ENCODE results near the gene RNF152.

The RNF152 gene

GRCh38 chr18:61939046-61939674, 46.4 kb upstream of the RNF152 start:
- CTCF ChIA-PET, result no interaction called here
- no peak overlapping the region for H3K27ac ChIP-seq (ENCODE audit: extremely low read depth, low read depth, low read length)
- H3K36me3 ChIP-seq (ENCODE audit: control insufficient read depth in 2 of 2, insufficient read depth in 1 of 2, low read length in 2 of 2), result no peaks in the 10 kb centered on the region
- no peaks in the 10 kb centered on the region for H3K4me1 ChIP-seq (ENCODE audit: control insufficient read depth, insufficient read depth, low read length)
- TF ChIP-seq PRDM2 (tag by site-specific recombination; IDR thresholded peaks at IDR 0.05; ENCODE audit: borderline replicate concordance) (no peak), CTCF (tag by site-specific recombination; IDR thresholded peaks at IDR 0.05) (no peak), PRDM1 (tag by site-specific recombination; IDR thresholded peaks at IDR 0.05) (no peak), ZNF785 (tag by site-specific recombination; IDR thresholded peaks at IDR 0.05) (no peak), ZNF48 (tag by site-specific recombination; IDR thresholded peaks at IDR 0.05) (no peak), ZNF174 (tag by site-specific recombination; IDR thresholded peaks at IDR 0.05) (no peak), ZNF404 (tag by site-specific recombination; IDR thresholded peaks at IDR 0.05) (no peak), ZNF501 (tag by site-specific recombination; IDR thresholded peaks at IDR 0.05) (no peak), ZNF707 (tag by site-specific recombination; IDR thresholded peaks at IDR 0.05) (no peak), REPIN1 (tag by site-specific recombination; IDR thresholded peaks at IDR 0.05; ENCODE audit: low read depth) (no peak), ZBTB11 (tag by site-specific recombination; conservative IDR thresholded peaks at IDR 0.05; ENCODE audit: low read depth) (no peak), ZNF266 (tag by site-specific recombination; IDR thresholded peaks at IDR 0.05; ENCODE audit: low read depth) (no peak), SETDB1 (IDR thresholded peaks at IDR 0.05; ENCODE audit: insufficient read length, low read length) (no peak)
- POLR2A ChIA-PET, result no interaction called here
- H3K9me3 ChIP-seq (ENCODE audit: control insufficient read depth, insufficient read depth, low read depth, low read length), result no peaks in the 10 kb centered on the region
- H3K4me3 ChIP-seq (ENCODE audit: low read depth, low read length), result no peak overlapping the region

GRCh38 chr18:61935362-61935761, 42.6 kb upstream of the RNF152 start:
- no peak overlapping the region for H3K27ac ChIP-seq (ENCODE audit: extremely low read depth, low read depth, low read length)
- H3K9me3 ChIP-seq (ENCODE audit: control insufficient read depth, insufficient read depth, low read depth, low read length), result no peaks in the 10 kb centered on the region
- CTCF ChIA-PET, result interaction anchor here (1.0 kb wide), 1 partner anchor 33 kb away, joined by 3 read pairs; no protein-coding TSS in a partner anchor
- H3K4me3 ChIP-seq (ENCODE audit: low read depth, low read length), result no peak overlapping the region
- H3K36me3 ChIP-seq (ENCODE audit: control insufficient read depth in 2 of 2, insufficient read depth in 1 of 2, low read length in 2 of 2), result no peaks in the 10 kb centered on the region
- no peak for TF ChIP-seq HOXD13 (CRISPR knock-in tag; IDR thresholded peaks at IDR 0.05; ENCODE audit: borderline replicate concordance)
- TF ChIP-seq ZNF654 (tag by site-specific recombination; IDR thresholded peaks at IDR 0.05; ENCODE audit: low read depth), result no peak
- TF ChIP-seq ZNF639 (tag by site-specific recombination; IDR thresholded peaks at IDR 0.05), result no peak
- TF ChIP-seq INSM2 (tag by site-specific recombination; IDR thresholded peaks at IDR 0.05), result no peak
- no peak for TF ChIP-seq ZNF175 (tag by site-specific recombination; IDR thresholded peaks at IDR 0.05)
- no peak for TF ChIP-seq ZNF404 (tag by site-specific recombination; IDR thresholded peaks at IDR 0.05)
- TF ChIP-seq ZNF140 (tag by site-specific recombination; IDR thresholded peaks at IDR 0.05), result no peak
- POLR2A ChIA-PET, result no interaction called here
- H3K4me1 ChIP-seq (ENCODE audit: control insufficient read depth, insufficient read depth, low read length), result no peaks in the 10 kb centered on the region

Measured in HEK293 (cell line).